NT2/D1 (cell line): ENCODE measurements around the gene SLC9A9.

Experiments
- DNase-seq: peaks from one replicate; pipeline ENCODE4 v3.0.0-alpha.2; 2011; ENCODE audit warnings: low read depth, low spot score
- H3K27me3 ChIP-seq: 2 replicates; pipeline ENCODE4 v1.6.0; 2011; ENCODE audit warnings: mild to moderate bottlenecking; ENCODE audit not compliant: insufficient read length, insufficient read depth
- H3K36me3 ChIP-seq: 2 replicates; pipeline ENCODE4 v1.6.1; 2011; ENCODE audit warnings: mild to moderate bottlenecking, low read length, mixed read lengths; ENCODE audit not compliant: insufficient read depth, insufficient read length
- H3K4me1 ChIP-seq: 2 replicates; pipeline ENCODE4 v1.5.1; 2011; ENCODE audit not compliant: insufficient read depth, insufficient read length
- H3K4me3 ChIP-seq: 2 replicates; pipeline ENCODE4 v1.5.1; 2011; ENCODE audit warnings: low read depth; ENCODE audit not compliant: insufficient read length
- H3K9ac ChIP-seq: 2 replicates; pipeline ENCODE4 v1.6.0; 2011; ENCODE audit warnings: low read depth; ENCODE audit not compliant: insufficient read length
- H3K9me3 ChIP-seq: 2 replicates; pipeline ENCODE4 v1.5.1; 2011; ENCODE audit warnings: mild to moderate bottlenecking, low read length; ENCODE audit not compliant: insufficient read depth
- SUZ12 ChIP-seq: IDR thresholded peaks from 2 replicates; pipeline ENCODE4 v1.6.1; 2011; ENCODE audit not compliant: insufficient read length, insufficient read depth; ENCODE audit errors: extremely low read depth
- YY1 ChIP-seq: IDR thresholded peaks from 2 replicates; pipeline ENCODE4 v1.6.1; 2011; ENCODE audit not compliant: insufficient read length, insufficient read depth
- ZNF274 ChIP-seq: IDR thresholded peaks from 2 replicates; pipeline ENCODE4 v1.6.1; 2011; ENCODE audit warnings: mild to moderate bottlenecking, low read depth, low read length

SLC9A9 gene

DNA sequence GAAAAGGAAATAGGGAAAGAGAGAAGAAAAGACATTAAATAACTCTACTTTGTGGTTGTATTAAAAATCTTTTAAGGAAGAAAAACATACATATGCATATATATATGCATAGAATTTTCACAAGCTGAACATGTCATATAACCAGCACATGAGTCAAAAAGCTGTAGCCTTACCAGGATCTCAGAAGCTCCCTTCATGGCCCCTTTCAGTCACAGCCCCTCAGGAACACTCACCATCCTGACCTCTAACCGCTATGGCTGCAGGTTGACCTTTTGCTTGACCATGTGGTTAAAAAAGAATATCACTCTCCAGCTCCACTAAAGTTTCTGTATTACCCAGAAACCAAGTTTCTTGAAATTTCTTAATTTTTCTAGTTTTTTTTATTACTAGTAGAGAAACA is 625.3 kb downstream of the SLC9A9 start:
- no peaks in the 10 kb centered on the region for H3K27me3 ChIP-seq
- TF ChIP-seq YY1: no peak
- no peak for TF ChIP-seq SUZ12
- no peak for TF ChIP-seq ZNF274
- H3K4me1 ChIP-seq: no peaks in the 10 kb centered on the region
- H3K9me3 ChIP-seq: no peaks in the 10 kb centered on the region
- no peaks in the 10 kb centered on the region for H3K36me3 ChIP-seq
- DNase-seq: no peak
- H3K9ac ChIP-seq: no peak overlapping the region
- H3K4me3 ChIP-seq: no peak overlapping the region

DNA sequence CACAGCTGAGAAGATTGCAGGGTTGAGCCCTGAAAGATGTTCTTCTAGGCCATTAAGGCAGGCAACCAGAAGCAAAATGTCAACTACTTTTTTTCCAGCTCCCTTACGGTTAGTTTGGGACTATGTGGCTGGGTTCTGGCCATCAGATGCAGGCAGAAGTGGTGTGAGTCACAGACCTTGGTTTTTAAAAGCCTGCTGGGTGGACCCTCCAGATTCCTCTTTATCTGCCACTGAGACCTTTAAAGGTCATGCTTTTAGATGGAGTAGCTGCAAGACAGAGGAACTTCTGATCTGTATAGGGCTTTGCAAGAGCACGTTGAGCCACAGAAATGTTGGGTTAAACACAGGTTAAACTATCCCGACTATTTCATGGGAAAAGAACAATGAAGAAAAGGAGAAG is 625.8 kb downstream of the SLC9A9 start:
- Histone ChIP-seq H3K27me3 (no peaks in the 10 kb centered on the region), H3K9me3 (no peaks in the 10 kb centered on the region), H3K36me3 (no peaks in the 10 kb centered on the region), H3K4me1 (no peaks in the 10 kb centered on the region), H3K4me3 (no peak overlapping the region), H3K9ac (no peak overlapping the region)
- no peak for DNase-seq
- TF ChIP-seq ZNF274 (no peak), SUZ12 (no peak), YY1 (no peak)

DNA sequence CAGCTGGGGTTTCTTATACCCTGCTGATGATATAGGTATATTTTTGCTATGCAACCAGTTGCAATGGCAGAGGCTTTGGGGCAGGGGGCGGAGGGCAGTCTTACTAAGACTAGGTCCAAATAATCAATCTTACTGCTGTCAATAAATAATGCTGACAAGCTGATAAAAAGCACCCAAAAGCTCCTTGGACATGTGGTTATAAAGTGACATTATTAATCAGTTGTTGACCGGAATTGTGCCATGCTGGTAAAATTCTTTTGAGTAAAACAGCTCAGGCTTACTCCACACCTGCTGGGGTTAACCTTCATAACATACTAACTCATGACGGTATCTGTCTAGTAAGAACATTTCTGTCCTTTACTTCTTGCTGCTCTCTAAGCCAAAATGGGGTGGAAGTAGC is 626.8 kb downstream of the SLC9A9 start:
- Histone ChIP-seq H3K4me1 (no peaks in the 10 kb centered on the region), H3K4me3 (no peak overlapping the region), H3K9ac (no peak overlapping the region), H3K27me3 (no peaks in the 10 kb centered on the region), H3K9me3 (no peaks in the 10 kb centered on the region), H3K36me3 (no peaks in the 10 kb centered on the region)
- no peak for TF ChIP-seq ZNF274
- TF ChIP-seq YY1: no peak
- no peak for TF ChIP-seq SUZ12
- DNase-seq: no peak

DNA sequence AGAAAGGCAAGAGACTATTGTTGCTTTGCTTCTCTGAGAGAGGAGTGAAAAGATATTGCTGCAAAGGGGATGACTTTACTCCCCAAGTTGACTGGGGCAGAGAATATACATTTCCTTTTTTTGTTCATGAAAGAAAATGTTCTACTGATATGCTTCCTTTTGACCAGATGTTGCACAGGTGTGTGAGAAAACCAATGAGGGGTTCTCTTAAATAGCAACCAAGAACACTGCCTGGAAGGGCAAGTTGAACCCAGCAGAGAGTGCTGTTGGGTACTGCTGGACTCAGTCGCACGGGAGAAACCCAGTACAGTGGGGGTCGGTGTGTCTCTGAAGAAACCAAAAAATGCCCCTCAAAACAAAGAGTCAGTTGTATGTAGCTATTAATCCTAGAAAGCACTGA is 627.5 kb downstream of the SLC9A9 start:
- DNase-seq: no peak
- Histone ChIP-seq H3K9ac (no peak overlapping the region), H3K4me1 (no peaks in the 10 kb centered on the region), H3K9me3 (no peaks in the 10 kb centered on the region), H3K4me3 (no peak overlapping the region), H3K36me3 (no peaks in the 10 kb centered on the region), H3K27me3 (no peaks in the 10 kb centered on the region)
- TF ChIP-seq YY1: no peak
- TF ChIP-seq SUZ12: no peak
- TF ChIP-seq ZNF274: no peak

DNA sequence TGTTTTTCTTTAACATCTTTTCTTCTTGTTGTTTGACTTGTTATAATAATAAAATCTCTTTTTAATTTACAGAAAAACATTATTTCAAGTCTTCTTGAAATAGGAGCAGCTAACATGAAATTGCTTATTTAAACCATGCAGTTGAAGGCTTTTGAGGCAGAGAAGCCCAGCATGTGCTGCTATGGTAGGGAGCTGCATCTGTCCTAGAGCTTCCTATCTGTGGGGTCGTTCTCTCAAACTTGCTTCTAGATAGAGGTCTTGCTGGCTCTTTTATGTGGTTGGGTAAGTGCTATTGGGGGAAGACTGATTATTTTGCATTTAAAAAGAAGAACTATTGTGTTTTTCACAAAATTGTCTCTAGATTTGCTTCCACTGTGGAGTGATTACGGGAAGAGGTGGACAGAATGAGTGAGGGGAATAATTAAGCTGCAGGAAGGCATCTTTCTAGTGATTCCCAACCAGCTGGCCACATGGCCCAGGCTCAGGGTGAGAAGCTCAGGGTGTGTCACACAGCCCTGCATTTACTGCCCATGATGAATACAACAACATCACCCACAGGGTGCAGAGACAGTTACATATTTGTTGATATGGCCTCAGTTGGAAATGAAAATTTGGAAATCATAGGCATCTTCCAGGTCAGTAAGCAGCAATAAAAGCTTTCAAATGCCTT is 630.0 kb downstream of the SLC9A9 start:
- H3K36me3 ChIP-seq: no peaks in the 10 kb centered on the region
- no peaks in the 10 kb centered on the region for H3K4me1 ChIP-seq
- H3K27me3 ChIP-seq: no peaks in the 10 kb centered on the region
- no peak for DNase-seq
- H3K4me3 ChIP-seq: no peak overlapping the region
- H3K9ac ChIP-seq: no peak overlapping the region
- no peak for TF ChIP-seq YY1
- no peak for TF ChIP-seq ZNF274
- TF ChIP-seq SUZ12: no peak
- H3K9me3 ChIP-seq: no peaks in the 10 kb centered on the region

DNA sequence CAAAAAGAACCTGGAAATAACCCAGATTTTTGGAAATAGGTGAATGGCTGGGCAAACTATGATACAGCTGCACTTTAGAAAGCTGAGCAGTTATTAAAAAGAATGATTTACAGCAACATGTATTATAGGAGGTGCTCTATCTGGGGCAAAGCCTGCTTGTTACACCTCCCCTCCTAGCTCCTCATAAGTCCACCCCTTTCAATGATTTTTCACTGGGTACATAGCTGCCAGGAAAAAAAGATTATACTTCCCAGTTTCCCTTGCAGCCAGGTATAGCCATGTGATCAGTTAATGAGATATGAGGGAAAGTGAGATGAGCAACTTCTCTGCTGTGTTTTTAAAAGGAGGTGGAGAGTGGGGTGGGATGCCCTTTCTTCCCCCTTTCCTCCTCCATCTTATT is 631.0 kb downstream of the SLC9A9 start:
- no peaks in the 10 kb centered on the region for H3K27me3 ChIP-seq
- no peaks in the 10 kb centered on the region for H3K4me1 ChIP-seq
- TF ChIP-seq YY1: no peak
- no peak for TF ChIP-seq ZNF274
- no peak for TF ChIP-seq SUZ12
- DNase-seq: no peak
- H3K9ac ChIP-seq: no peak overlapping the region
- H3K36me3 ChIP-seq: no peaks in the 10 kb centered on the region
- no peaks in the 10 kb centered on the region for H3K9me3 ChIP-seq
- H3K4me3 ChIP-seq: no peak overlapping the region

DNA sequence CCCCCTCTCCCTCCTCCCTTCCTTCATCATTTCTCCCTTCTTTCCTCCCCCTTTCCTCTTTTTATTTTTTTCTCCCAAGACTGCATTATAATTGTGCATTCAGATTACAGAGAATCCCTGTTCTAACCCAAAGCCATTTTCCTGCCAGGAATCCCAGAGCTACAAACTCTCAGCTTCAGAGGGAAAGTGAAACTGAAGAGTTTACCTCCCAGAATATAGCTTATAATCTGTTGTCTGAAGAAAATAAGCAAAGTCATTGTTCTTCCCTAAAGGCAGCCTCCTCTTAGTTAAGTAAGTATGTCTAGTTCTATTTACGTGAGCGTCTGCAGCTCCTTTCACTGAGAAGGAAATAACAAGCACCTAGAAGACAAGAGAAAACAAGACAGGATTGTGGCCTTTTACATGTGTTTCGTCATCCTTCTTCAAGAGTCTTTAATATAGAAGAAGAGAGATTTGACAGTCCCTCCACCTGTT is 631.5 kb downstream of the SLC9A9 start:
- no peaks in the 10 kb centered on the region for H3K36me3 ChIP-seq
- DNase-seq: no peak
- H3K4me3 ChIP-seq: no peak overlapping the region
- no peaks in the 10 kb centered on the region for H3K27me3 ChIP-seq
- TF ChIP-seq YY1 (no peak), SUZ12 (no peak), ZNF274 (no peak)
- H3K9ac ChIP-seq: no peak overlapping the region
- no peaks in the 10 kb centered on the region for H3K4me1 ChIP-seq
- no peaks in the 10 kb centered on the region for H3K9me3 ChIP-seq
